ENCODE measurements around the gene GJA5. TPM values are rescaled to one million over a fixed set of nuclear protein-coding genes. Genes with fewer than 3 reads are reported as not detected.
A peak's percentile ranks its signal among the peaks of the same experiment; 100 is the strongest.

Gene GJA5
- total RNA-seq, 1 donor from 2014 or later = not detected

- FAIRE-seq = no peak
- TF ChIP-seq CTCF (IDR thresholded peaks at IDR 0.05; ENCODE audit: insufficient read depth, low read length, severe bottlenecking) = no peak
- Histone ChIP-seq H3K27me3 (ENCODE audit: control insufficient read depth, insufficient read depth, low read length) (no peaks in the 10 kb centered on the region), H3K4me3 (ENCODE audit: low read depth, low read length) (no peak overlapping the region), H3K36me3 (ENCODE audit: control insufficient read depth, insufficient read depth, low read length) (no peaks in the 10 kb centered on the region)
- DNase-seq (ENCODE audit: low read depth) = no peak
Observed at GRCh38 chr1:147752511-147752910, 7.9 kb downstream of the GJA5 start.

GRCh38 chr1:147751346-147751745 lies 9.1 kb downstream of the GJA5 start:
- Histone ChIP-seq H3K27me3 (ENCODE audit: control insufficient read depth, insufficient read depth, low read length) (no peaks in the 10 kb centered on the region), H3K36me3 (ENCODE audit: control insufficient read depth, insufficient read depth, low read length) (no peaks in the 10 kb centered on the region), H3K4me3 (ENCODE audit: low read depth, low read length) (no peak overlapping the region)
- no peak for TF ChIP-seq CTCF (IDR thresholded peaks at IDR 0.05; ENCODE audit: insufficient read depth, low read length, severe bottlenecking)
- FAIRE-seq (no peak), DNase-seq (ENCODE audit: low read depth) (no peak)

- Histone ChIP-seq H3K4me3 (ENCODE audit: low read depth, low read length) (no peak overlapping the region), H3K27me3 (ENCODE audit: control insufficient read depth, insufficient read depth, low read length) (no peaks in the 10 kb centered on the region), H3K36me3 (ENCODE audit: control insufficient read depth, insufficient read depth, low read length) (no peaks in the 10 kb centered on the region)
- no peak for TF ChIP-seq CTCF (IDR thresholded peaks at IDR 0.05; ENCODE audit: insufficient read depth, low read length, severe bottlenecking)
- FAIRE-seq (no peak), DNase-seq (ENCODE audit: low read depth) (no peak)
Observed at GRCh38 chr1:147750618-147751217, 9.7 kb downstream of the GJA5 start.

GRCh38 chr1:147749792-147750191 lies 10.6 kb downstream of the GJA5 start:
- FAIRE-seq (peak; percentile 13), DNase-seq (ENCODE audit: low read depth) (no peak)
- no peak overlapping the region for H3K4me3 ChIP-seq (ENCODE audit: low read depth, low read length)
- no peaks in the 10 kb centered on the region for H3K27me3 ChIP-seq (ENCODE audit: control insufficient read depth, insufficient read depth, low read length)
- H3K36me3 ChIP-seq (ENCODE audit: control insufficient read depth, insufficient read depth, low read length) = no peaks in the 10 kb centered on the region
- no peak for TF ChIP-seq CTCF (IDR thresholded peaks at IDR 0.05; ENCODE audit: insufficient read depth, low read length, severe bottlenecking)

- no peak for TF ChIP-seq CTCF (IDR thresholded peaks at IDR 0.05; ENCODE audit: insufficient read depth, low read length, severe bottlenecking)
- FAIRE-seq (no peak), DNase-seq (ENCODE audit: low read depth) (peak; percentile 56)
- no peak overlapping the region for H3K4me3 ChIP-seq (ENCODE audit: low read depth, low read length)
- H3K27me3 ChIP-seq (ENCODE audit: control insufficient read depth, insufficient read depth, low read length) = no peaks in the 10 kb centered on the region
- no peaks in the 10 kb centered on the region for H3K36me3 ChIP-seq (ENCODE audit: control insufficient read depth, insufficient read depth, low read length)
Observed at GRCh38 chr1:147748676-147749350, 11.6 kb downstream of the GJA5 start.
